ENCODE results near the gene NADSYN1.

The NADSYN1 gene

DNA sequence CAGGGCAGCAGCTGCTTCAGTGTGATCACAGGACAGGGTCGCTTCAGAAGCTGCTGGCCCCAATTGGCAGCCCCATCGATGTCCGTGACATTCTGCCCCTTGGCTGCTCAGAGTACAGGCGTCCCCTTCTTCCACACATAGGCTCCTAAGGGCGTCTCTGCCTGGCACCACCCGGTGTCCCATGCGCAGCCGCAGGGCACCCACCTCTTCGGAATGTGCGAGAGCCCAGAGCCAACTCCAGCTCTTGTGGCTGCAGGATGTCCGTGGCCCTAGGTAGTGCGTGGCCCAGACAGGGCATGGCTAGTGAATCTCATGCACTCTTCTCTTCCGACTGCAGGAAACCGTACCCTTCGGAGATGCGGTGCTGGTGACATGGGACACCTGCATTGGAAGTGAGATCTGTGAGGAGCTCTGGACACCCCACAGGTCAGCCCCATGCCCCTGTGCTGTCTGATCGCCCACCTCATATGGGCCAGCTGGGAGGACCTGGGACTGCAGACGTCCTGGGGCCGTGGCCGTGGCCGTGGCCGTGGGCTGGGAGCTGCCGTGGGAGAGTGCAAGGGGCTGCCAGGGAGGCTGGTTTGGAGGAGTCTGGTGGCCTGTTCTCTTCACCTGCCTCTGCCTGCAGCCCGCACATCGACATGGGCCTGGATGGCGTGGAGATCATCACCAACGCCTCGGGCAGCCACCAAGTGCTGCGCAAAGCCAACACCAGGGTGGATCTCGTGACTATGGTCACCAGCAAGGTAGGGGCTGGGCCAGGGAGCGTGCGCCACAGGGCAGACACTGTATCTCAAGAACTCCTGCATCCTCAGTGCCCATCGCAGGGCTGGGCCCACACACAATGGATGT, 20.2 kb downstream of the NADSYN1 start:
- DNase-seq (ENCODE audit: low read depth in 2 of 3, low spot score in 1 of 3) = no peak

DNA sequence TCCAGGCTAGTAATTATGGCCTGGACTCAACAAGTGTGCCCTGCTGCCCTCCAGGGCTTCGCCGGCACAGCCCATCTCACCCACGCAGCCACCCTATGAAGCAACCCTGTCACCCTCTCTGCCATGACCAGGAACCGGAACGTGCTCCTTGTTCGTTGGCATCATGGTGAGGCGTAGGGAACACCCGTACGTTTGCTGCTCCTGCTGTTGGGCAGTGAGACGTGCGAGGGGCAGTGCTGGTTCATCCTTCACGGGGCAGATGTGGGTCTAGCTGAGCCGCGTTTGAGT, 20.7 kb downstream of the NADSYN1 start:
- no peak for DNase-seq (ENCODE audit: low read depth in 2 of 3, low spot score in 1 of 3)

DNA sequence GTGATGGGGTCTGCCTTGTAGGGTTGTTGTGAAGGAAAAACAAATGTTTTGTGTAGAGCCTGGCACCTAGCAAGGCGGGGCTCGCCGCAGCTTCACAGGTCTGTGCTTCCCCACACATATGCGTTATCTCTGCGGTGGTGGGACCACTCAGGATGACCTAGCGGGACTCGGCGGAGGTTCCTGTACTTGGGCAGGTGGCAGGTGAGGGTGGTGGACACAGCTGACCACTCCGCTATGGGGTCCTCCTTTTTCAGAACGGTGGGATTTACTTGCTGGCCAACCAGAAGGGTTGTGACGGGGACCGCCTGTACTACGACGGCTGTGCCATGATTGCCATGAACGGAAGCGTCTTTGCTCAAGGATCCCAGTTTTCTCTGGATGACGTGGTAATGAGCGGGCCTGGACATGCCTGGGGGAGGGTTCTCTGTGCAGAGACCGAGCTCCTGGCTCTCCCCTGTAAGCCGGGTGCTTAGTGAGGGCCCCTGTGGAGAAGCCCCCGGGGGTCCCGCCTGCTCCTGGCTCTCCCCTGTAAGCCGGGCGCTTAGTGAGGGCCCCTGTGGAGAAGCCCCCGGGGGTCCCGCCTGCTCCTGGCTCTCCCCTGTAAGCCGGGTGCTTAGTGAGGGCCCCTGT, 21.3 kb downstream of the NADSYN1 start:
- DNase-seq (ENCODE audit: low read depth in 2 of 3, low spot score in 1 of 3) = no peak

DNA sequence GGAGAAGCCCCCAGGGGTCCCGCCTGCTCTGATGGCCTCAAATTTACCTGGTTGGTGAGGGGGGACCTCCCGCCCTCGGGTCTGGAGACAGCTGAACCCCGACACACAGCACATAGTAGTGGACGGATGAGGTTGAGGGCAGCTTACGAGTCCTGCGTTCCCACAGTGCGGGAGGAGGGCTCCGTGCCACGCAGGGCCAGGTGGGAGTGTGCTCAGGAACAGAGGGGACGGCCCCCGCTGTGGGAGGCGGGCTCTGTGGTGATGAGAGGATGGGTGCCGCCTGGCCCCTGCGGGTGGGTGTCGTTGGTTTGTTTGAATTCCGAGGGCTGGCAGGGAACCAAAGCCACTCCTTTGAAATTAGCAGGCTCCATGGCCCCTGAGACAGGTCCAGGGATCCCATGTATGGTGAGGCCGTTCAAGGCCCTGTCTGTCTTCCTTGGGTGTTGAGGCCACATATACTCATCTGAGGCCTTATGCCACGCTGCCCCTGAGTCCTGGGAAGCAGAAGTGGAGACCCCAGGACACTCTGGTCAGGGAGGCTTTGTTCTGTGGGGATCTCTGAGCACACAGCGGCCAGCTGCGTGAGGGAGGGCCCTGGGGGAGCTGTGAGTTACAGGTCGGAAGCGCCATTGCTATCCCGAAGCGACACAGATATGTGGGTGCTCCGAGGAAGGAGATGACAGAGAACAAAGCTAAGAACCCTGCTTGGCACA, 21.9 kb downstream of the NADSYN1 start:
- no peak for DNase-seq (ENCODE audit: low read depth in 2 of 3, low spot score in 1 of 3)

DNA sequence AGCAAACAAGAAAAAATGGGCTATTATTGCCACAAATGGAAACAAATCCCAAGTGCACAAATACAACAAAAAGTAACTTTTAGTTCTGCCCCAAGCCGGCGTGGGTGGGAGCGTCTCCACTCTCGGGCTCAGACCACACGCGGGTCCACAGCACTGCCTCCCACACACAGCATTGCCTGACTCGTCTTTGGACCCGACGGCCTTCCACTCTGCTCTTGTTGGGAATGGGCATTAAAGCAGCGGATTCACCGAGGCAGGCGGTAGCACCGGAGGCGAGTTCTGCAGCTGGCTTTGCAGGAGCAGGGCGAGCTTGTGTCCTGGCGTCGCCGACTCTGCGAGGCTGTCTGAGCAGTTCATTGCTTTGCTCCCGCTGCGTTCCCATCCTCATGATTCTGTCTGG, 23.0 kb downstream of the NADSYN1 start:
- no peak for DNase-seq (ENCODE audit: low read depth in 2 of 3, low spot score in 1 of 3)

DNA sequence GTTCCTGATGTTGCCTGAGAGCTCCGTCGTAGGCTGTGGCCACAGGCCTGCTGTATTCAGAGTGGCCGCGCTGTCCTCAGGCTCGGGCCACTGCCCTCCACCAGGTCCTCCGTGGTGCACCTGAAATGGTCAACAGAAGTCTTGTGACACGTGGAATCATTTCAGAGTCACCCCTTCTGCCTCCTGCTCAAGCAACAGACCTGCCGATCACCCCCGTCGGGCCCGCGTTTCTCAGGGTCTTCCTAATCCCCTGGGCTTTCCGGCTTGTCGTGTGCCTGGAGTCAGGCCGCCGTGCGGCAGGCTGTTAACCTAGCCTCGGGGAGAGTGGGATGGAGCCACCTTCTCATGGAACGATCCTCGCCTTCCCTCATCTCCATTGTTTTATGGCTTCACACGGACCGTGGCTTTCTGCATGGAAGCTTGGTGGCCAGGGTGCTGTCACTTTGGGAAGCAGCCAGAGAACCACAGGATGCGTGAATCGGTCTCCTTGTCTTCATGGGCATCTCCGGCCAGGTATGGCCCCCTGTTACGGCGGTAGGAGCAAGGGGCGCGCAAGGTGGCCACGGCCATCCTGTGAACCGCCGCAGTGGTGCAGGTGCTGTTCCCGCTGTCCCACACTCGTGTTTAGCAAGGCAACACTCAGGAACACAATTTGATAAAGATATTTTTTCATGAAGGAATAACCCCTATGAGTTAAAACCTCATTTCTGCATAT, 24.1 kb downstream of the NADSYN1 start:
- no peak for DNase-seq (ENCODE audit: low read depth in 2 of 3, low spot score in 1 of 3)

DNA sequence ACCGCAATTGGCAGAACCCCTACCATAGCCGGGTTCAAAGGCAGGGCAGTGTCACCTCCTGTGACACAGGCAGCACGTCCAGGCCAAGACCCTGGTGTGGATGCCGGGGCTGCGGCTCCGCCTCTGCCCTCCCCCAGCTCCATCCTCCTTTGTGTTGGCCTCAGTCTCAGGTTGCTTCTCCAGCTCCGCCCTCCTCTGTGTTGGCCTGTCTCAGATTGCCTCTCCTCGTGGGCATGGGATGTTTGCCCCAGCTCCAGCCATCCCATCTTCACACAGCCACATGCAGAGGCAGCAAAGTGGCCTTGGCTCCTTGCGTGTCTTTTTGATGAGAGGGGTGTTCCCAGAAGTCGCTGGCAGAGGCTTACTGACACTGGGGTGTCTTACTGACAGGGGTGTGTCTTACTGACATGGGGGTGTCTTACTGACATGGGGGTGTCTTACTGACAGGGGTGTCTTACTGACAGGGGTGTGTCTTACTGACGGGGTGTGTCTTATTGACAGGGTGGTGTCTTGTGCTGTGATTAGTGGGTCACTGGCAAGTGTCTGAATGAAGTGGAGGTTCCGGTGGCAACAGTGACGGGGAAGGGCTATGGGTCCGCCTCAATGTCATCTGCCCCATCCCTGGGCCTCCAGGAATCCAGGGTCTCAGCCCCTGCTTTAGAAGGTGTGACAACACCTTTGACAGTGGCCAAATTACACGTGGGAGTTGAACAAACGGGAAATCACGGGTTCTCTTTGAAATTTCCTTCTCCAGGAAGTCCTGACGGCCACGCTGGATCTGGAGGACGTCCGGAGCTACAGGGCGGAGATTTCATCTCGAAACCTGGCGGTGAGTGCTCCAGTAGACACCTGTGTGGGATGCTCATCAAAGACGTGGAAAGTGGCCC, 24.9 kb downstream of the NADSYN1 start:
- DNase-seq (ENCODE audit: low read depth in 2 of 3, low spot score in 1 of 3) = no peak

DNA sequence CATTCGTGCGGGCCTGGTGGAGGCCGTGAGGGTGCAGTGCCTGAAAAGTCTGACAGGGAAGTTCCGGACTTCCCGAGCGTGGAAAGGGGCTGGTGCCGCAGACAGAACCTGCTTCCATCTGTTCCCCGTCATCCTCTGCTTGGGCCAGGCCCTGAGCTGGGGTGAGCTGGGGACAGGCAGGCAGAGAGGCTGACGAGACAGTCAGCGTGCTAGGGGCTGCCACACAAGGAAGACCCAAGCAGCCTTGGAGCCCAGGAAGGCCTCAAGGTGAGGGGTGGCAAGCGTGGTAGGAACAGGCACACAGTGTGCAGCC, 25.5 kb downstream of the NADSYN1 start:
- DNase-seq (ENCODE audit: low read depth in 2 of 3, low spot score in 1 of 3) = no peak

DNA sequence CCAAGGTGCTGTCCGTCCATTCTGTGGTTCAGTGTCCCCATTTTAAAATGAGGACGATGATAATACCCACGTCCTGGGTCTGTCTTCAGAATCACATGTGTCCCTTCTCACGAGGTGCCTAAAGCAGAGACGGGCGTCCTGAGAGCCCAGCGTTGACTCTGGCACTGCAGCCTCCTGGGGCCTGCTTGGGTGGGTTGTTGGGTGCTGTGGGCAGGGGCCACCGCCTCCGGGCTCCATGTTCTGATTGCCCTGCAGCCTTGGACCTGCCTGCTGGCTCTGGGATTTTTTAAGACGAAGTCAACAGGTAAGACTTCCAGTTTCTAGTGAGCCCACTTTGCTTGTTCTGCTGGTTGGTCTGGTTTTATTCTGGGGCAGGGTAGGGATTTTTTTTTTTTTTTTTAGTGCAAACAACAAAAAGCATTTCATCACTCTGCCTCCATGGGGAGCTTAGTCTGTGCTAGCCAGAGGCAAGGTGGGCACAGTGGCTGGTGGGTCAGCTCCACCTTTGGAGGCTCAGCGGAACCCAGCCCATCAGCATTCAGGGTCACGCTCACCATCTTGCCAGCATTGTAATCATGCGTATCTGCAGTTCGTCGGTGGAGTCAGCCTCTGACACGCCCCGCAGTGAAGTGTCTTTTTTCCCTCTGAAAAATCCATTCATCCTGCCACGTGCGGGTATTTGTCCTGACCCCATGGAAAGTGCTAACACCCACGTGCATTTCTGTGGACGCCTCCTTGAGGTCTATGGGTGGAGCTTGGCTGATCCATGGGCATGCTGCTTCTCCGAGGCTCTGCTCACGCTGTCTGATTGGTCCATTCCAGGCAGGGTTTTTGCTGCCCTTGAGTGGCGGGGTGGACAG, 28.3 kb downstream of the NADSYN1 start:
- no peak for DNase-seq (ENCODE audit: low read depth in 2 of 3, low spot score in 1 of 3)

DNA sequence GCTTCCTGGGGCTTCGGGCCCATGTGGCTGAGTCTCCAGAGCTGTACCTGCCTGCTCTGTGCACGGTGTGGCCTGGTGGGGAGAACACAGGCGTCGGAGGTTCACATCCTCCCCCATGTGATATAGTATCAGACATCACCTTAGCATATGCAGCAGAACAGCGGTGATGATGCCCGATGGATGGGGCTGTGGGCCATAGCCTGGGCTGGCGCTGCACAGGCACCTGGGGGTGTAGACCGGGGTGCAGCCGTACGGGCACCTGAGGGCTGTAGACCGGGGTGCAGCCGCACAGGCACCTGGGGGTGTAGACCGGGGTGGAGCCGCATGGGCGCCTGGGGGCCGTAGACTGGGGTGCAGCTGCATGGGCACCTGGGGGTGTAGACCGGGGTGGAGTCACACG, 29.2 kb downstream of the NADSYN1 start:
- DNase-seq (ENCODE audit: low read depth in 2 of 3, low spot score in 1 of 3) = no peak

DNA sequence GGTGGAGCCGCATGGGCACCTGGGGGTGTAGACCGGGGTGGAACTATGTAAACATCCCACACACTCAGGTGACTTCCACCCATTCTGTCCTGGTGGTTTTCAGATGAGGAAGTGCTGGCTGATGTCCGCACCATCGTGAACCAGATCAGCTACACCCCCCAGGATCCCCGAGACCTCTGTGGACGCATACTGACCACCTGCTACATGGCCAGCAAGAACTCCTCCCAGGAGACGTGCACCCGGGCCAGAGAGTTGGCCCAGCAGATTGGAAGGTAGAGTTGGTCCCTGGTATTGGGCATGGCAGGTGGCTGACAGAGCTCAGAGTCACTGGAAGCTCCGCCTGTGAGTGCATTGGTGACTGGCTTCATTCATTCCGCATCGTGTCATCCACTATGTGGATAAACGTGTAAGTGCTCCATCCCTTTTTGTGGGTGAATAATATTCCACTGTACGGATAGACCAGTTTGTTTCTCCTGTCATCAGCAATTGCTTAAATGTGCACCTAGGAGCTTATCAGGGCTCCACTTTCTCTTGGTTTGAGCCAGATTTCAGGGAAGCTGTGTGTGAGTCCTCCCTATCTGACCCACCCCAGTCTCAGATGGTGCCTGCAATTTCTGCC, 29.9 kb downstream of the NADSYN1 start:
- no peak for DNase-seq (ENCODE audit: low read depth in 2 of 3, low spot score in 1 of 3)

DNA sequence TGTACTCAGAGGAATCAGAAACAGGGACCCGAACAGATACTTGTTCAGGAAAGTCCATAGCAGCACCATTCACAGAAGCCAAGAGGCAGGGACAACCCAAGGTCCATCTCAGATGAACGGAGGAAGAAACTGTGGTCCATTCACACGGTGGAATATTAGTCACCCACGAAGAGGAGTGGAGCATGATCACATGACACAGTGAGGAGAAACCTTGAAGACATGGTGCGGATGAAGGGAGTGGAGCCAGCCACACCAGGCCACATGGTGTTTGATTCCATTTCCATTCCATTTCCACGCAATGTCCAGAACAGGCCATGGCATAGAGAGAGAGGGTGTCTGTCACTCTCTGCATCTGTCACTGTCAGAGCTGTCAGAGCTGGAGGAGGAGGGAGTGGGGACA, 30.7 kb downstream of the NADSYN1 start:
- DNase-seq (ENCODE audit: low read depth in 2 of 3, low spot score in 1 of 3) = no peak

DNA sequence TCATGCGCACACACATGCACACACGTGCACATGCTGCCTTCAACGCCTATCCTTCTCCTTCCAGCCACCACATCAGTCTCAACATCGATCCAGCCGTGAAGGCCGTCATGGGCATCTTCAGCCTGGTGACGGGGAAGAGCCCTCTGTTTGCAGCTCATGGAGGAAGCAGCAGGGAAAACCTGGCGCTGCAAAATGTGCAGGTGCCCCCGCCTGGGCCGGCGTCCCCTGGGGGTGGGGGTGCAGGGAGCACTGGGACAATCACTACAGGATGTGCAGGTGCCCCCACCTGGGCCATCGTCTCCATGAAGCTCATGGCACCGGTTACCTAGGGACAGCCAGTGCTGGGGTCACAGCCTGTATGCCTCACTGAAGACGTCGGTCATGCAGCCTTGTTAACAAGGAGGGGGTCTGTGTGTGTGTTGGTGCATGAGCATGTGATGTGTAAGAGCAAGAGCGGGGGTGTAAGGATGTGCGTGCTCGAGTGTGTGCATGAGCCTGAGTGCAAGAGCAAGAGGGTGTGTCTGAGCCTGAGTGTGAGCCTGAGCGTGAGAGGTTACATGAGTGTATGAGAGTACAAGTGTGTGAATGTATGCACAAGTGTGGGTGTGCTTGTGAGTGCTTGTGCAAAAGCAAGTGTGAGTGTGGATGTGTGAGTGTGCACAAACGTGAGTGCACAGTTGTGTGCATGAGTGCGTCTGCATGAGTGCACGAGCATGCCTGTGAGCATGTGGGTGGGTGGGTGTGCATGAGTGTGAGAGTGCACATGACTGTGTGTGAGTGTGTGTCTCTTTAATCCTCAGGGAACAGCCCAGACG, 31.5 kb downstream of the NADSYN1 start:
- no peak for DNase-seq (ENCODE audit: low read depth in 2 of 3, low spot score in 1 of 3)

DNA sequence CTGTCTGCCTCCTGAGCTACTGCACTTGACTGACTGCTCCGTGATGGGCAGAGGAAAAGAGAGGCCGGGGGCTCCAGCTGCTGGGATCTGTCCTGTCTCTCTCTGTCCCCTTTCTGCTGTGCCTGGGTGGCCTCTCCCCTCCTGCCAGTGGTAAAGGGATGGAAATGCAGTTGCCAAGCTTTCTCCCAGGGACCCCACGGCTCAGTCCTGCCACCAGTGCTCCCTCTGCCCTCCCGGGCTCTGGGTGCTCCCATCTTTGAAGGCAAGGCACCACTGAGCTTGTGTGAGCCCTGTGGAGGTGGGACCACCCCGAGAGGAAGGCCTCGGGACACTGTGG, 32.0 kb downstream of the NADSYN1 start:
- DNase-seq (ENCODE audit: low read depth in 2 of 3, low spot score in 1 of 3) = no peak

DNA sequence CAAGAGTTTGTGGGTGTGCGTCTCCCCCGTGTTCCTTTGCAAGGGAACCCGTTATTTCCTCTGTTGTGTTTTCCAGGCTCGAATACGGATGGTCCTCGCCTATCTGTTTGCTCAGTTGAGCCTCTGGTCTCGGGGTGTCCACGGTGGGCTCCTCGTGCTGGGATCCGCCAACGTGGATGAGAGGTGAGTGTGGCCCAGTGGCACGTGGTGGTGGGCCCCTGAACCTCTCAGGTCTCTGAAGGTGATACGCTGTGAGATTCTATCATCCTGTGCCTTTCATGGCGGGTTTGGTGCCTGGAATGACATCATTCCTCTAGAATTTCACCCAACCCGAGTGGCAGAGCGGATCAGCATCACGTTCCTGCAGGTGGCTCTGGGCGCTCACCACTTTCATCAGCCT, 32.5 kb downstream of the NADSYN1 start:
- no peak for DNase-seq (ENCODE audit: low read depth in 2 of 3, low spot score in 1 of 3)

DNA sequence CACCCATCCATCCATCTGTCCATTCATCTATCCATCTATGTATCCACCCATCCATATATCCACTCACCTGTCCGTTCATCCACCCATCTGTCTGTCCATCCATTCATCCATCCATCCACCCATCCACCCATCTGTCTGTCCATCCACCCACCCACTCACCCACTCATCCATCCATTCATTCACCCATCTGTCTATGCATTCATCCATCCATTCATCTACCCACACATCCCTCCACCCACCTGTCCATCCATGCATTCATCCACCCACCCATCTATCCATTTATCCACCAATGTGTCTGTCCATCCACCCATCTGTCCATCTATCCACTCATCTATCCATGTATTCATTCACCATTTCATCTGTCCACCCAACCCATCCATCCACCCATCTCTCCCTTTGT, 33.3 kb downstream of the NADSYN1 start:
- DNase-seq (ENCODE audit: low read depth in 2 of 3, low spot score in 1 of 3) = no peak

DNA sequence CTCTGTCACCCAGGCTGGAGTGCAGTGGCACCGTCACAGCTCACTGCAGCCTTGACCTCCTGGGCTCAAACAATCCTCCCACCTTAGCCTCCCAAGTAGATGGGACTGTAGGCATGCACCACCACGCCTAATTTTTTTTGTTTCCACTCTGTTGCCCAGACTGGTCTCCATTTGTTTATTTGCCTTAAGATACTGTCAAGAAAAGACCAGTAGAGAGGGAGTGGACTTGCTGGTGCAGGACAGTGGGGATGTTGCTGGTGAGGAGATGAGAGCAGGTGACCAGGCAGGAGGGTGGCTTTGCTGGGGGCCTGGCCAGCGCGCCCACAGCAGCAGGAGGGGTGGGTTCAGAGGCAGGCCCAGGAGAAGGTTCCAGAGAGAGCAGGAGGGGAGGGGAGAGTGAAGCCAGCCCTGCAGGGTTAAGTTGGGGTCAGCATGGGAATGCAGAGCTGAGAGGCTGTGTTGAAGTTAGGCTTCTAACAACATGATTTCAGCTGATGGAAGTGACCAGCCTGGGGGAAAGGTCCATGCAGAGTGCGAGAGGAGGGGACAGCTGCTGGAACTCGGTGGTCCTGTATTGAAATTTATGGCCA, 35.8 kb downstream of the NADSYN1 start:
- no peak for DNase-seq (ENCODE audit: low read depth in 2 of 3, low spot score in 1 of 3)

DNA sequence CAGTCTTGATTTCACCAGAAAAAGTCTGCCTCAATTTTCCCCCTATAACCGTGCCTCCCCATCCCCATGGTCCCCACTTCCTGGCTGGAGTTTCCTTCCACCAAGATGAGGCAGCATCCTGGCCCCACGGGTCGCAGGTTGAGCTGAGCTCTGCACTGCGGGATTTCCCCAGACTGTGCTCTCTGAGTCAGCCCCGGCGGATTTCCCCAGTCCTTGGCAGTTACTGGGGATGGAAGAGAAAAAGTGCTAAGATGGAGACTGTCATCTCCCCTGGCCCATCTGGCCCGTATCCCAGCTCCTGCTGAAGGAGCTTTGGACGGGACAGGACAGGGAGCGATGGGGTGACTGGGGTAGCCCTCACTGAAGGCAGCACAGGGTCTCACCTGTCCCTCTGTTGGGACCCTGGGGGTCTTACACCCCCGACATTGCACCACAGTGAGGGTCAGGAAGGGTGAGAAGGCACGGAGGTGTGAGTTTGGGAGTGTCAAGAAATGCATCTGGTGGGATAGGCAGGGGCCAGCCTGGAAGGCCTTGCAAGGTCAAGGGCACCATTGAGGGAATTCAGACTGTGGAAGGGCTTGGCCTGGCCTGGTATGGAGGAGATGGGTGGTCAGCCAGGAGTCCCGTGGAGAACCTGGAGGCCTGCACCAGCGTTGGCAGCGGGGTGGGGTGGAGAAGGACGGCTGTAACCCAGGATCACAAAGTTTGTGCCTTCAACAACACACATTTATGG, 36.5 kb downstream of the NADSYN1 start:
- peak; percentile 45 to 67 (median 53) for DNase-seq (ENCODE audit: low read depth in 2 of 3, low spot score in 1 of 3)

All from stimulated activated CD4-positive, alpha-beta T cell treated with anti-CD3 and anti-CD28 coated beads, Interleukin-12 subunit alpha, Interleukin-12 subunit beta, amount 100 ng/mL, for 48 hours (primary cell).